CD4-positive, CD25-positive, alpha-beta regulatory T cell (primary cell): ENCODE results near the gene YOD1. TPM values are rescaled to one million over a fixed set of nuclear protein-coding genes. Genes with fewer than 3 reads are reported as not detected.

Experiments
- ATAC-seq, 2 donors: fragments of 150-1000 bp; cut with Tn5 transposase; one replicate each; pipeline ENCODE4 v1.10.0; 2021; ENCODE audit warnings: low read depth in 2 of 2, moderate number of reproducible peaks in 2 of 2, moderate library complexity in 1 of 2
- DNase-seq, 3 donors: peaks; one replicate each; pipeline versions ENCODE4 v3.0.0 to v3.0.0-alpha.2; 2012 to 2022; ENCODE audit warnings: mixed read lengths in 1 of 3
- H3K27ac ChIP-seq: one replicate; pipeline ENCODE4 v1.7.0; 2013; ENCODE audit warnings: mild to moderate bottlenecking, low read length; ENCODE audit not compliant: insufficient read depth, poor library complexity, severe bottlenecking
- H3K27me3 ChIP-seq: one replicate; pipeline ENCODE4 v1.7.0; 2013; ENCODE audit warnings: low read length; ENCODE audit not compliant: control insufficient read depth, insufficient read depth
- H3K36me3 ChIP-seq: one replicate; pipeline ENCODE4 v1.7.0; 2013; ENCODE audit warnings: mild to moderate bottlenecking, low read length, moderate library complexity; ENCODE audit not compliant: control insufficient read depth, insufficient read depth
- H3K4me1 ChIP-seq: 2 replicates; pipeline ENCODE4 v1.7.0; 2013; ENCODE audit warnings: mild to moderate bottlenecking, low read length; ENCODE audit not compliant: insufficient read depth, control insufficient read depth, poor library complexity, severe bottlenecking
- H3K4me3 ChIP-seq: one replicate; pipeline ENCODE4 v1.7.0; 2013; ENCODE audit warnings: low read depth, mild to moderate bottlenecking, low read length, moderate library complexity
- H3K9me3 ChIP-seq, 2 experiments: 1 replicate in 1 of 2; 2 replicates in 1 of 2; pipeline ENCODE4 v1.7.0; 2013; ENCODE audit warnings: low read length in 2 of 2, mild to moderate bottlenecking in 1 of 2, moderate library complexity in 1 of 2; ENCODE audit not compliant: control insufficient read depth in 2 of 2
- H3K27ac Mint-ChIP-seq, 3 donors: one replicate each; pipeline ENCODE4 v1.8.0; 2020 to 2022; ENCODE audit warnings: mild to moderate bottlenecking in 3 of 3, mixed read lengths in 3 of 3, moderate library complexity in 2 of 3
- H3K27me3 Mint-ChIP-seq: one replicate; pipeline ENCODE4 v1.8.0; 2022; ENCODE audit warnings: mild to moderate bottlenecking, mixed read lengths
- H3K36me3 Mint-ChIP-seq: one replicate; pipeline ENCODE4 v1.8.0; 2020; ENCODE audit warnings: mixed read lengths
- H3K4me1 Mint-ChIP-seq, 4 donors: one replicate each; pipeline ENCODE4 v1.8.0; 2020 to 2022; ENCODE audit warnings: mixed read lengths in 4 of 4, mild to moderate bottlenecking in 1 of 4
- H3K4me3 Mint-ChIP-seq, 4 donors: one replicate each; pipeline ENCODE4 v1.8.0; 2020 to 2022; ENCODE audit warnings: mild to moderate bottlenecking in 4 of 4, mixed read lengths in 4 of 4, moderate library complexity in 3 of 4
- H3K9me3 Mint-ChIP-seq, 7 donors: one replicate each; pipeline ENCODE4 v1.8.0; 2020 to 2022; ENCODE audit warnings: mixed read lengths in 7 of 7, mild to moderate bottlenecking in 3 of 7, moderate library complexity in 2 of 7
- polyA plus RNA-seq, 4 donors: library from polyadenylated mRNA; unstranded; fragments of 300-500 nt; fragmentation: Illumina TruSeq; gene quantifications; one replicate each; pipeline ENCODE4 v1.2.3, GENCODE V29; 2021
- total RNA-seq: library from RNA; stranded (reverse); gene quantifications from one replicate; pipeline ENCODE4 v1.2.3, GENCODE V29; 2022

Gene YOD1
- total and polyA plus RNA-seq, 5 donors from 2014 or later: 0.76 to 10.8 (median 1.1) TPM

DNA sequence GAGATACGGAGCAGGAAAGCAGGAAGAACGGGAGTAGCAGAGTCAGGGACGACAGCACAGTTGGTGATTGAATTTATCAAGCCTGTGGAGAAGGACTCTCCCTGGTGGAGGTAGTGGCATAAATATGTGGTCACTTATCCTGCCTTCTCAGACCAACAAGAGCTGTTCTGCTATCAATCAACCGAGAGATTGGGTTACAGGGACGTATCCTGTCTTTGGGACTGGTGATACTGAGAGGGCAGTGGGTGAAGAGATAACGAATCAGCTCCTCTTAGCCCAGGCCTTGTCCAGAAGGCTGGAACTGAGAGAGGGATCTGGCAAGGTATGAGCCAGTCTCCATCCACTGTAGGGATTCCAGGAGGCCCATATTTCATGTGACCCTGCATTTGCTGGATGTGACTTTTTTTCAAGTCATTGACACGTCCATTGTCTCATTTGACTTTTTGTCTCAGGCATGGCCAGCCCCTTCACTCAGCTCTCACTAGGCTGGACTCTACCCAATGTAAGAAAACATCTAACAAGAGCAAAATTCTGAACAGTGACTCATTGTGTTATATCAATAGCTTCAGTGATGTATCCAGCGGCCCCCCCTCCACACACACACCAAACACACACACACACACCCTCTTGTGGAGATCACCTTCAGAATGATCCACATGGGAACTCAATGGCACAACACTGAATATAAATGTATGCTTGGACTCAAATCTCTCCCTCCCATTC is 29.7 kb downstream of the YOD1 start:
- Histone ChIP-seq H3K4me3 (no peak overlapping the region), H3K9me3 (no peaks in the 10 kb centered on the region), H3K4me1 (no peaks in the 10 kb centered on the region), H3K27ac (no peak overlapping the region), H3K27me3 (peaks cover 10% of the 10 kb centered on the region), H3K36me3 (no peaks in the 10 kb centered on the region)
- peaks cover 0 to 3% (median 0%) of the 10 kb centered on the region in 7 donors for H3K9me3 Mint-ChIP-seq
- no peaks in the 10 kb centered on the region for H3K4me1 Mint-ChIP-seq
- DNase-seq (no peak), ATAC-seq (no peak)
- no peaks in the 10 kb centered on the region for H3K36me3 Mint-ChIP-seq
- no peak overlapping the region for H3K4me3 Mint-ChIP-seq
- no peak overlapping the region for H3K27ac Mint-ChIP-seq
- peaks cover 48% of the 10 kb centered on the region for H3K27me3 Mint-ChIP-seq

DNA sequence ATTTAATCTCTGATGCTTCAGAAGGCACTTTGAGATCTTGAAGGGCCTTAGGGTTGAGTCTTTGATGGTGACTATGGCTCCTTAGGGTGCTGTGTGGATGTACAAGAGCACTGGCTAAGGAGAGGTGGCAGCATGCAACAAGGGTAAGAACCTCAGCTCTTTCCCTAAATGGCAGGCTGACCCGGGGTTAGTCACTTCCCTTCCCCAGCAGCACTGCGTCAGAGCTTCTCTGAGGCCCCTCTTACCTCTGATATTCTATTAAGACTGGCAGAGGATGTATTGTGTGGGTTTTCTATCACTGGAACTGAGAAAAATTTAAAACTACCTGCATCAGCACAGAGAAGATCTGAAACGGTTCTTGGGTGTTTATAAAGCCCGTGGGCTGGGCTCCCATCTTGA is 30.3 kb downstream of the YOD1 start:
- Histone ChIP-seq H3K27ac (no peak overlapping the region), H3K9me3 (no peaks in the 10 kb centered on the region), H3K36me3 (no peaks in the 10 kb centered on the region), H3K27me3 (peaks cover 8% of the 10 kb centered on the region), H3K4me3 (no peak overlapping the region), H3K4me1 (no peaks in the 10 kb centered on the region)
- Mint-ChIP-seq H3K4me1 (no peaks in the 10 kb centered on the region), H3K4me3 (no peak overlapping the region), H3K36me3 (no peaks in the 10 kb centered on the region), H3K9me3 (peaks cover 0 to 5% (median 0%) of the 10 kb centered on the region in 7 donors), H3K27ac (no peak overlapping the region), H3K27me3 (peaks cover 46% of the 10 kb centered on the region)
- ATAC-seq (no peak), DNase-seq (no peak)

DNA sequence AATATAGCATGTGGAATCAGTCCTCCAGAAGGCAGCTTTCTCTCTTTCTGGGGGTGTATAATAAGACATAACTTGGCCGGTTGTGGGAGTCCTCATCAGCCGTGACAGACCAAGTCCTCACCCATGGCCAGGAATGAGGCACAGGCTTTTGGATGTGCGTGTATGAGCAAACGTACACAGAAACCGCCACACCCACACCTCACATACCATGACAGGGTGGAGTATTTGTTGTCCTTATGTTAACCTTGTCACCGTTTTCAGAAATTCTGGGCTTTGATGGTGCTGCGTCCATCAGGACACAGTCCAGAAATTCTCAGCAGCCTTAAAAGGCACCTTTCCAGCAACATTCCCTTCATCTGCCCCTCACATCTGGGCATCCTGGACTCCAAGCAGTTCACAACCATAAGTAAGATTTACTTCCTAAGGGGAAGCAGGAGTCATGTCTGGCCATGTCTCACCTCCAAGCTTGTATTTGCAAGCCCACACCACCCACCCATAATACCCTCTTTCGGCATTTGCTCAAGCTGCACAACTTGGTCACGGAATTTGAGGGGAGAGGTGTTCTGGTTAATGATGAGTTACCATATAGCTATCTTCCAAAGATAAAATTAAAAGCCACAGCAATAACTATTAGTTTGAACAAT is 30.8 kb downstream of the YOD1 start:
- H3K36me3 ChIP-seq: no peaks in the 10 kb centered on the region
- H3K9me3 ChIP-seq: no peaks in the 10 kb centered on the region
- ATAC-seq (no peak), DNase-seq (no peak)
- Mint-ChIP-seq H3K4me1 (no peaks in the 10 kb centered on the region), H3K36me3 (no peaks in the 10 kb centered on the region), H3K4me3 (no peak overlapping the region), H3K27ac (no peak overlapping the region), H3K27me3 (peaks cover 41% of the 10 kb centered on the region), H3K9me3 (peaks cover 0 to 5% (median 0%) of the 10 kb centered on the region in 7 donors)
- no peak overlapping the region for H3K4me3 ChIP-seq
- H3K4me1 ChIP-seq: no peaks in the 10 kb centered on the region
- H3K27me3 ChIP-seq: peaks cover 6% of the 10 kb centered on the region
- no peak overlapping the region for H3K27ac ChIP-seq

DNA sequence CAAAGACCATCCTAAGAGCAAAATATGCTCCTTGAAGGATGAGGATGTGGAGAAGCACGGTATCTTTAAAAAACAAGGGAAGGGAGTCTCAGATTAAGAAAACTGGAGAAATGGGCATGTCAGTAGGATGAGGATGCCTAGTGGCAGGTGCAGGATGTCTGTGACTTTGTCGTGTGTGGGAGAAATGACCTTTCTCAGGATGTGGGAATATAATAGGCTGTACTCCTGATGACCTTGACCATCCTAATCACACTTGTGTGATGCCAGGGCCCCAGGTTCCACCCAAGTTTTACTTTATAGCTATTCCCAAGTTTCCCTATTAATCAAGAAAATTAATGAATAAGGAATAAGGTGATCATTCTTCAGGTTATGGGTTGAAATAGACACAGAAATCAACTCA is 31.3 kb downstream of the YOD1 start:
- Histone ChIP-seq H3K27ac (no peak overlapping the region), H3K9me3 (no peaks in the 10 kb centered on the region), H3K4me1 (no peaks in the 10 kb centered on the region), H3K36me3 (no peaks in the 10 kb centered on the region), H3K27me3 (peaks cover 6% of the 10 kb centered on the region), H3K4me3 (no peak overlapping the region)
- no peak for ATAC-seq
- no peak for DNase-seq
- Mint-ChIP-seq H3K27ac (no peak overlapping the region), H3K4me3 (no peak overlapping the region), H3K9me3 (peaks cover 0 to 5% (median 0%) of the 10 kb centered on the region in 7 donors), H3K27me3 (peaks cover 41% of the 10 kb centered on the region), H3K4me1 (no peaks in the 10 kb centered on the region), H3K36me3 (no peaks in the 10 kb centered on the region)

DNA sequence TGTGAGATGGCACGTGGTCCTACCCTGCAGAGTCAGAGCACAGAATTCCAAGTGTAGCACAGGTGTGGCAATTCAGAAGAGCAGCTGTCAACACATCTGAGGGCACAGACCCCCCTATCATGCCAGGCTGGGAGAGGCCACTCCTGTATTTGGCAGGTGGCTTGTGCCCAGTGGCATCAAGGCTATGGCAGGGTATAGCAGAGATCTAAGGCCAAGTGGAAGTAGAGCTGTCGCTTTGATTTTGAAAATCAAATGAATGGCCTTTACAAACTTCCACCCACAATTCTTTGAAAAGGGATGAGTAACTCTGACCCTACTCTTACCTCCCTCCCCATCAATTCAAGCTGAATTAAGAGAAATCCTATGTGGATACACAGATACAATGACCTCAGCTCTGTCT is 31.8 kb downstream of the YOD1 start:
- Mint-ChIP-seq H3K4me1 (no peaks in the 10 kb centered on the region), H3K4me3 (no peak overlapping the region), H3K27ac (peak overlapping the region in 1 of 3 donors; percentile 21), H3K36me3 (no peaks in the 10 kb centered on the region), H3K9me3 (peaks cover 0 to 5% (median 0%) of the 10 kb centered on the region in 7 donors), H3K27me3 (peaks cover 43% of the 10 kb centered on the region)
- Histone ChIP-seq H3K4me1 (no peaks in the 10 kb centered on the region), H3K27me3 (peaks cover 11% of the 10 kb centered on the region), H3K36me3 (no peaks in the 10 kb centered on the region), H3K4me3 (no peak overlapping the region), H3K9me3 (no peaks in the 10 kb centered on the region), H3K27ac (no peak overlapping the region)
- no peak for ATAC-seq
- DNase-seq: no peak

DNA sequence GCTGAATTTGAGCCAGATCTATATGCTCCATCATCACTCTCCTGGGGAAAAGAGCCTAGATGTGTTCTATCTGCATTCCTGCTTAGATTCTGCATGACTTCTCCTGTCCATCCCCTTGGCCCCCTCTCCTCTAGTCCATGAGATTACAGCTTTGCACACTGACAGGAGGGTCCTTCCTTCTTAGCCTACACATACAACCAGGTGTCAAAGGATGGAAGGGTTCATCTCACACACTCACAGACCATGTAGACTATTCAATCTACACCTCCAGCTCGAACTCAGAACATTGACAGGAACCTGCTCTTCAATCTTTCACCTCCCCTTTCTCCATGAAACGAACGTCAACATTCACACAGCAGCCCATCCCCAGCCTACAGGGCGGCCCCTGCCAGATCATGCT is 32.3 kb downstream of the YOD1 start:
- Mint-ChIP-seq H3K27ac (peak overlapping the region in 1 of 3 donors; percentile 21), H3K9me3 (peaks cover 0 to 5% (median 0%) of the 10 kb centered on the region in 7 donors), H3K27me3 (peaks cover 43% of the 10 kb centered on the region), H3K4me3 (no peak overlapping the region), H3K4me1 (no peaks in the 10 kb centered on the region), H3K36me3 (no peaks in the 10 kb centered on the region)
- no peak overlapping the region for H3K4me3 ChIP-seq
- H3K36me3 ChIP-seq: no peaks in the 10 kb centered on the region
- DNase-seq (no peak), ATAC-seq (no peak)
- H3K4me1 ChIP-seq: no peaks in the 10 kb centered on the region
- no peak overlapping the region for H3K27ac ChIP-seq
- no peaks in the 10 kb centered on the region for H3K9me3 ChIP-seq
- H3K27me3 ChIP-seq: peaks cover 15% of the 10 kb centered on the region

DNA sequence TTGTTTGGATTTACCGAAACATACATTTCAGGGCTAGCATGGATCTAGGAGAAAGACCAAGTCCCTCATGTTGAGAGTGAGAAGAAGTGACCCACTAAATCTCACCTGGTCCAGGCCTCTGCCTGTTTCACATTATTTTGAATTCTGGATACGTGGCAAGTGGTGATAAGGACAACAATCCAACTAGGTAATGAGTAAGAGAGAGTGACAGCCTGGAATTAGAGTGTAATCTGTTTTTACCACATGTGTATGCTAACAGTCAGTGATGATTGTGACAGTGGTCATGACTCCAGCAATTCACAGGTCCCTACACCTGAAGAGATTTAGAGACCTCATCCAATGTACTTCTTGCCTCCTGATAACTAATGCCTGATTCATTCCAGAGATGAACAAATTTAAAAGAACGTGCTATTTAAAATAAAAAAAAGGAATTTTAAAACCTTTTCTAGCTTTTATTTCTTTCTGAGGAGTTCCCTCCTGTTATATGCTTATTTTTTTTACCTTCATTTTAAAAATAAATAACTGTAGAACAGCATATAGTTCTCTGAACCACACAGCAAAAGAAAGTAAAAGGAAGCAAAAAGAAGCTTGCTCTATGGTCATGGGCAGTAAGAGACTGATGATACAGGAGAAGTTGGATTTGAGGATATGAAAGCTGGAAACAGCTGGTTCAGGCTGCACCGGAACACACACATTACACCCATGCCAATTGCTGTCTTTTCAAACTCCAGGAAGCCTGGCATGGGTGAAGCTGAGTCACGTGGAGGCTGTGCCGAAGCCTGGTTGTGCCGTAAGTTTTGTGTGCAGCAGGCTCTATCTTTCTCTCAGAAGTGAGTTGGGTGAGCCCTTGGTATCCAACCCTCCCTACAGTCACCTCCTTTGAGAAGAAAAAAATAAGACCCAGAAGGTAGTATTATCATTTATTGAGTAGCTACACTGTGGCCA is 33.1 kb downstream of the YOD1 start:
- H3K27ac ChIP-seq: no peak overlapping the region
- H3K36me3 ChIP-seq: no peaks in the 10 kb centered on the region
- no peaks in the 10 kb centered on the region for H3K36me3 Mint-ChIP-seq
- no peak overlapping the region for H3K4me3 ChIP-seq
- H3K27me3 Mint-ChIP-seq: peaks cover 39% of the 10 kb centered on the region
- H3K4me1 ChIP-seq: no peaks in the 10 kb centered on the region
- ATAC-seq: no peak
- no peak overlapping the region for H3K27ac Mint-ChIP-seq
- no peaks in the 10 kb centered on the region for H3K9me3 ChIP-seq
- H3K27me3 ChIP-seq: peaks cover 20% of the 10 kb centered on the region
- H3K4me1 Mint-ChIP-seq: no peaks in the 10 kb centered on the region
- H3K9me3 Mint-ChIP-seq: peaks cover 0 to 5% (median 0%) of the 10 kb centered on the region in 7 donors
- no peak for DNase-seq
- no peak overlapping the region for H3K4me3 Mint-ChIP-seq
